ENCODE measurements around the gene PLOD2.

PLOD2 gene

DNA sequence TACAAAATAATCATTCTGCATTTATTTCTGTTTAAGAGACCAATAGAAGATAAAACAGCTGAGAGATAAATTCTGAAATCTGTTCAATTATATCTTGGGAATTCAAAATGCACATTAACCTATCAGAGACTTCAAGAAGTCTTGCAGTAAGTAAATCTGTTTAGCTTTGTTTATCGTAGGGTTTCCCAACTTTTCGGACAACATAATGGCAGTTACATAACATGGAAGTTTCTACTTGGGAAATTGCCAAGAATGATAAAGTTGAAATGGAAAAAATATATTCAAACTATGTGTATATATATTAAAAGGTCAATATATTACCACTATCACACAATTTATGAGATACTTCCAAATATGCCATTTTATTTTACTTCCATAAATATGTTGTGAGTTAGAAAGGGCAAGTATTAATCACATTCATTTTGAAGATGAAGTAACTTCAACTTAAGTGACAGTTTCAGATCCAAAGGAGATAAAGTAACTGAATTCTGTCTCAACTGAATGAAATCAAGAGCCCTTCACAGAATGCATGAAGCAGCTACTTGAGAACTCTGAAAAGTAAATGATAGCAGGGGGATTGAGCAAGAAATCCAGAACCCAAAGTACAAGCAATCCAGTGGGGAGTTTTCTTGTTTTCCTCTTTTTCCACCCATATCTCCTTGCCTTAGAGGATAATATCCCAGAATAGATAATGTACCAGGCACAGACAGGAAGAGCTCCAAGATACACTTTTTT lies 108.8 kb downstream of the PLOD2 start:
- Histone ChIP-seq H4K5ac (ENCODE audit: low read length) (no peak overlapping the region), H3K4ac (ENCODE audit: low read depth, low read length) (no peak overlapping the region), H3K4me3 (ENCODE audit: low read length) (no peak overlapping the region), H3K9ac (ENCODE audit: low read length) (no peak overlapping the region), H3K56ac (ENCODE audit: low read length) (no peak overlapping the region), H2BK120ac (ENCODE audit: low read depth, low read length) (no peak overlapping the region), H3K18ac (ENCODE audit: low read length) (no peak overlapping the region), H2BK15ac (replicated peaks; ENCODE audit: low read depth) (no peak overlapping the region), H3K23ac (ENCODE audit: low read length) (no peak overlapping the region), H3K27me3 (ENCODE audit: insufficient read depth, low read length, poor library complexity) (no peaks in the 10 kb centered on the region), H3K4me1 (ENCODE audit: control insufficient read depth, low read depth, low read length) (no peaks in the 10 kb centered on the region), H2AK5ac (ENCODE audit: low read length) (no peak overlapping the region), H2BK5ac (ENCODE audit: low read length) (no peak overlapping the region), H4K8ac (ENCODE audit: low read depth, low read length) (no peak overlapping the region), H3K4me2 (ENCODE audit: low read length) (no peak overlapping the region), H3K79me2 (ENCODE audit: control insufficient read depth, insufficient read depth, low read length) (no peaks in the 10 kb centered on the region), H3K36me3 (ENCODE audit: control insufficient read depth, insufficient read depth, low read length) (no peaks in the 10 kb centered on the region), H3K27ac (ENCODE audit: low read depth, low read length) (no peak overlapping the region), H3K79me1 (ENCODE audit: low read length) (no peaks in the 10 kb centered on the region)
- no CpG with 5 or more reads among the region's 2 CpGs for WGBS (ENCODE audit: extremely low coverage, insufficient coverage, low lambda C conversion rate)
- no peak for DNase-seq

DNA sequence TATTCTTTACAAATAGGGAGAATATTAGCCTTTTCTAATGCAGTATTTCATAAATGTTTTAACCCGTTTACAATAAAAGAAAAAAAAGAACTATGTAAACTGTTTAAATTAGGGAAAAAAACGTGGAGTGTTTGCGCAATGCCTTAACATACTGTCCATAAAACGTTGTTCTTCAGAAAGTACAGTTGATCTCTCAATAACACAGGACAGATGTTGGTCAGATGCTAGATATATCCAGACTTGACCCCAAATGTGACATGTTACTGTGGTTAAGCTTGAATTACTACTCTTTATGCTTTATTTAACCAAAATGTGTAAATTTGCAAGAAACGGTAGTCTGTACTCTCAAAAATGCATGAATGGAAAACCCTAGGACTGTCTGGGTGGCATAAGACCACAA lies 110.3 kb downstream of the PLOD2 start:
- no peak overlapping the region for H3K56ac ChIP-seq (ENCODE audit: low read length)
- no peaks in the 10 kb centered on the region for H3K79me2 ChIP-seq (ENCODE audit: control insufficient read depth, insufficient read depth, low read length)
- DNase-seq = no peak
- H3K79me1 ChIP-seq (ENCODE audit: low read length) = no peaks in the 10 kb centered on the region
- H3K9ac ChIP-seq (ENCODE audit: low read length) = no peak overlapping the region
- no peak overlapping the region for H3K4ac ChIP-seq (ENCODE audit: low read depth, low read length)
- no peak overlapping the region for H3K27ac ChIP-seq (ENCODE audit: low read depth, low read length)
- no peak overlapping the region for H4K8ac ChIP-seq (ENCODE audit: low read depth, low read length)
- no peaks in the 10 kb centered on the region for H3K36me3 ChIP-seq (ENCODE audit: control insufficient read depth, insufficient read depth, low read length)
- H3K23ac ChIP-seq (ENCODE audit: low read length) = no peak overlapping the region
- H2BK5ac ChIP-seq (ENCODE audit: low read length) = no peak overlapping the region
- no peak overlapping the region for H3K18ac ChIP-seq (ENCODE audit: low read length)
- H2BK120ac ChIP-seq (ENCODE audit: low read depth, low read length) = no peak overlapping the region
- no peaks in the 10 kb centered on the region for H3K27me3 ChIP-seq (ENCODE audit: insufficient read depth, low read length, poor library complexity)
- H4K5ac ChIP-seq (ENCODE audit: low read length) = no peak overlapping the region
- WGBS (ENCODE audit: extremely low coverage, insufficient coverage, low lambda C conversion rate) = no CpG with 5 or more reads among the region's 5 CpGs
- no peak overlapping the region for H2AK5ac ChIP-seq (ENCODE audit: low read length)
- H3K4me1 ChIP-seq (ENCODE audit: control insufficient read depth, low read depth, low read length) = no peaks in the 10 kb centered on the region
- no peak overlapping the region for H2BK15ac ChIP-seq (replicated peaks; ENCODE audit: low read depth)
- H3K4me3 ChIP-seq (ENCODE audit: low read length) = no peak overlapping the region
- no peak overlapping the region for H3K4me2 ChIP-seq (ENCODE audit: low read length)

DNA sequence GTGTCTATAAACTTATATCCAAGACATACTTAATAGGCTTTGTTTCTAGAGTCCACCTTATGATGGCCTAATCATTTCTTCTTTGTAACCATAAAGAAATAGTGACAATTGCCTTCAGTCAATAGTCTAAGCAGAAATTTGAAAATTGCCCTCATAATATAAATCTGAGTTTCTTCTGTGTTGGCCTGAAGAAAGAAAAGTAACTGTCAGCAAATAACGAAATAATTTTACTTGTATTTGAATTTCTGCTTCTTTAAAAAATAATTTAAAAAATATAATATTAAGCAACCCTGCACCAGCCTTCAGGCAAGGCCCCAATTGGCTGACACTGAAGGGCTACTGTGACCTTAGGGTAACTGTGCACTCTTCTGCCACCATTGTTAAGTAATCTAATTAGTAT lies 113.5 kb downstream of the PLOD2 start:
- no peak overlapping the region for H2BK120ac ChIP-seq (ENCODE audit: low read depth, low read length)
- no peak overlapping the region for H2BK5ac ChIP-seq (ENCODE audit: low read length)
- no peak overlapping the region for H4K5ac ChIP-seq (ENCODE audit: low read length)
- no peaks in the 10 kb centered on the region for H3K79me2 ChIP-seq (ENCODE audit: control insufficient read depth, insufficient read depth, low read length)
- no peaks in the 10 kb centered on the region for H3K36me3 ChIP-seq (ENCODE audit: control insufficient read depth, insufficient read depth, low read length)
- H3K4me2 ChIP-seq (ENCODE audit: low read length) = no peak overlapping the region
- no peaks in the 10 kb centered on the region for H3K4me1 ChIP-seq (ENCODE audit: control insufficient read depth, low read depth, low read length)
- no peak overlapping the region for H3K4me3 ChIP-seq (ENCODE audit: low read length)
- no peak overlapping the region for H3K18ac ChIP-seq (ENCODE audit: low read length)
- no peak for DNase-seq
- H2BK15ac ChIP-seq (replicated peaks; ENCODE audit: low read depth) = no peak overlapping the region
- no CpG with 5 or more reads among the region's 1 CpG for WGBS (ENCODE audit: extremely low coverage, insufficient coverage, low lambda C conversion rate)
- H3K56ac ChIP-seq (ENCODE audit: low read length) = no peak overlapping the region
- no peak overlapping the region for H2AK5ac ChIP-seq (ENCODE audit: low read length)
- H3K9ac ChIP-seq (ENCODE audit: low read length) = no peak overlapping the region
- no peaks in the 10 kb centered on the region for H3K27me3 ChIP-seq (ENCODE audit: insufficient read depth, low read length, poor library complexity)
- no peak overlapping the region for H3K4ac ChIP-seq (ENCODE audit: low read depth, low read length)
- H4K8ac ChIP-seq (ENCODE audit: low read depth, low read length) = no peak overlapping the region
- H3K79me1 ChIP-seq (ENCODE audit: low read length) = no peaks in the 10 kb centered on the region
- no peak overlapping the region for H3K27ac ChIP-seq (ENCODE audit: low read depth, low read length)
- H3K23ac ChIP-seq (ENCODE audit: low read length) = no peak overlapping the region

DNA sequence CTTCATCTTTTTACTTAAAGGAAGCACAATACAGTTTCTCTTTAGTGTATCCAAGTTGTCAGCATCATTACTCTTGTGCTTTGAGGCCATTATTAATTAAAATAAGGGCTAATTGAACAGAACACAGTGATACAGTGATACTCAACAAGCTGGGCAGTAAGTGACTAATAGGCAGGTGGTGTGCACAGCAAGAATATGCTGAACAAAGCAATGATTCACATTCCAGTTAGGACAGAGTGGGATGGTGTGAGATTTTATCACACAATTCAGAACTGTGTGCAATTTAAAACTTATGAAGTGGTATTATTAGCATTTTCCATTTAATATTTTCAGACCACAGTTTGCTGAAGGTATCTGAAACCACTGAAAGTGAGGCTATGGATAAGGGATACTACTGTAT lies 116.9 kb downstream of the PLOD2 start:
- no peak overlapping the region for H3K4ac ChIP-seq (ENCODE audit: low read depth, low read length)
- H3K4me1 ChIP-seq (ENCODE audit: control insufficient read depth, low read depth, low read length) = no peaks in the 10 kb centered on the region
- no peak overlapping the region for H3K23ac ChIP-seq (ENCODE audit: low read length)
- H2BK120ac ChIP-seq (ENCODE audit: low read depth, low read length) = no peak overlapping the region
- H2AK5ac ChIP-seq (ENCODE audit: low read length) = no peak overlapping the region
- no peak overlapping the region for H4K5ac ChIP-seq (ENCODE audit: low read length)
- H2BK5ac ChIP-seq (ENCODE audit: low read length) = no peak overlapping the region
- no peak overlapping the region for H3K9ac ChIP-seq (ENCODE audit: low read length)
- no peak overlapping the region for H2BK15ac ChIP-seq (replicated peaks; ENCODE audit: low read depth)
- no peak overlapping the region for H3K4me2 ChIP-seq (ENCODE audit: low read length)
- no peaks in the 10 kb centered on the region for H3K36me3 ChIP-seq (ENCODE audit: control insufficient read depth, insufficient read depth, low read length)
- H3K56ac ChIP-seq (ENCODE audit: low read length) = no peak overlapping the region
- no peak overlapping the region for H3K27ac ChIP-seq (ENCODE audit: low read depth, low read length)
- no peak overlapping the region for H3K18ac ChIP-seq (ENCODE audit: low read length)
- H4K8ac ChIP-seq (ENCODE audit: low read depth, low read length) = no peak overlapping the region
- H3K4me3 ChIP-seq (ENCODE audit: low read length) = no peak overlapping the region
- no peaks in the 10 kb centered on the region for H3K79me1 ChIP-seq (ENCODE audit: low read length)
- H3K79me2 ChIP-seq (ENCODE audit: control insufficient read depth, insufficient read depth, low read length) = no peaks in the 10 kb centered on the region
- no peak for DNase-seq
- no peaks in the 10 kb centered on the region for H3K27me3 ChIP-seq (ENCODE audit: insufficient read depth, low read length, poor library complexity)

DNA sequence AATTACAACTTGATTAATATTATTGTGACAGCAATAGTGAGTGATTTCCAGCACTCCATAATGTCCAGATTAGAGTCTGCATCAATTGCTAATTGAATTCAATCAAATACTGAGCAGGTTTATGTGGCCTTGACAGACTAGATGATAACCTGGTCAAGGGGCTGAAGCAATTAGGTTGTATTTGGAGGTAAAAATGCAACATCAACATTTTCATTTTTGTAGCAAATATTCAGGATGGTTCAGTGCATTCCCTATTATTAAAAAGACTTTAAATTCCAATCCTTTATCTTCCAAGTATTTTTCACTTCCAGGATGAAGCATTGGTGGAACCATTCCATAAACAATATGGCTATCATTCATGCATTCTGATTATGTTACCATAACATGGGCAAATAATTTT lies 120.4 kb downstream of the PLOD2 start:
- Histone ChIP-seq H3K4me3 (ENCODE audit: low read length) (no peak overlapping the region), H2BK5ac (ENCODE audit: low read length) (no peak overlapping the region), H3K4me1 (ENCODE audit: control insufficient read depth, low read depth, low read length) (no peaks in the 10 kb centered on the region), H3K27ac (ENCODE audit: low read depth, low read length) (no peak overlapping the region), H2BK120ac (ENCODE audit: low read depth, low read length) (no peak overlapping the region), H4K5ac (ENCODE audit: low read length) (no peak overlapping the region), H3K27me3 (ENCODE audit: insufficient read depth, low read length, poor library complexity) (no peaks in the 10 kb centered on the region), H4K8ac (ENCODE audit: low read depth, low read length) (no peak overlapping the region), H3K56ac (ENCODE audit: low read length) (no peak overlapping the region), H3K79me2 (ENCODE audit: control insufficient read depth, insufficient read depth, low read length) (no peaks in the 10 kb centered on the region), H3K9ac (ENCODE audit: low read length) (no peak overlapping the region), H3K18ac (ENCODE audit: low read length) (no peak overlapping the region), H3K23ac (ENCODE audit: low read length) (no peak overlapping the region), H3K79me1 (ENCODE audit: low read length) (no peaks in the 10 kb centered on the region), H2BK15ac (replicated peaks; ENCODE audit: low read depth) (no peak overlapping the region), H3K4ac (ENCODE audit: low read depth, low read length) (no peak overlapping the region), H3K36me3 (ENCODE audit: control insufficient read depth, insufficient read depth, low read length) (no peaks in the 10 kb centered on the region), H3K4me2 (ENCODE audit: low read length) (no peak overlapping the region), H2AK5ac (ENCODE audit: low read length) (no peak overlapping the region)
- DNase-seq = no peak

DNA sequence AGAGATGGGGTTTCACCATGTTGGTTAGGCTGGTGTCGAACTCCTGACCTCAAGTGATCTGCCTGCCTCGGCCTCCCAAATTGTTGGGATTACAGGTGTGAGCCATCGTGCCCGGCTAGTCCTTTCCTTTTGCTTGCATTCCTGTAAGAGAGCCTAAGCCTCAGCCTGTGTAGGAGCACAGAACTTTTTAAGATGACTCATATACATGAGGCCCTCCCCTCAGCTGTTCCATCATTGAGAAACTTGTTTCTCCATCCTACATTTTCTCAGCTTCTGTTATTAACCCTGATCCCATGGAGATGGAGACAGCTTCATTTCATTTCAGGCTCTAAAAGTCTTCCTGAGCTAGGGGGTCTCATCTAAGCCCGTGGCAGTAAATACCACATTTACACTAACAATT lies 123.3 kb downstream of the PLOD2 start:
- Histone ChIP-seq H3K36me3 (ENCODE audit: control insufficient read depth, insufficient read depth, low read length) (no peaks in the 10 kb centered on the region), H3K4me1 (ENCODE audit: control insufficient read depth, low read depth, low read length) (no peaks in the 10 kb centered on the region), H3K27me3 (ENCODE audit: insufficient read depth, low read length, poor library complexity) (no peaks in the 10 kb centered on the region), H4K5ac (ENCODE audit: low read length) (no peak overlapping the region), H3K79me2 (ENCODE audit: control insufficient read depth, insufficient read depth, low read length) (no peaks in the 10 kb centered on the region), H2BK120ac (ENCODE audit: low read depth, low read length) (no peak overlapping the region), H3K4ac (ENCODE audit: low read depth, low read length) (no peak overlapping the region), H3K4me2 (ENCODE audit: low read length) (no peak overlapping the region), H3K9ac (ENCODE audit: low read length) (no peak overlapping the region), H2BK5ac (ENCODE audit: low read length) (no peak overlapping the region), H4K8ac (ENCODE audit: low read depth, low read length) (no peak overlapping the region), H2BK15ac (replicated peaks; ENCODE audit: low read depth) (no peak overlapping the region), H3K18ac (ENCODE audit: low read length) (no peak overlapping the region), H3K56ac (ENCODE audit: low read length) (no peak overlapping the region), H3K27ac (ENCODE audit: low read depth, low read length) (no peak overlapping the region), H3K23ac (ENCODE audit: low read length) (no peak overlapping the region), H3K4me3 (ENCODE audit: low read length) (no peak overlapping the region), H3K79me1 (ENCODE audit: low read length) (no peaks in the 10 kb centered on the region), H2AK5ac (ENCODE audit: low read length) (no peak overlapping the region)
- WGBS (ENCODE audit: extremely low coverage, insufficient coverage, low lambda C conversion rate) = no CpG with 5 or more reads among the region's 5 CpGs
- DNase-seq = no peak
